Stimulated activated CD8-positive, alpha-beta memory T cell treated with anti-CD3 and anti-CD28 coated beads, Interleukin-2, amount 100 ng/mL, for 1 hour (primary cell): ENCODE results near the gene CASR.

Experiments used
- DNase-seq, 2 donors: peaks; one replicate each; pipeline ENCODE4 v3.0.0-alpha.2; 2020; ENCODE audit warnings: low read depth in 2 of 2

CASR gene

GRCh38 chr3:122258757-122259371 lies 75.4 kb downstream of the CASR start:
- peak in 1 of 2 donors; percentile 14 for DNase-seq

- no peak for DNase-seq
Observed at GRCh38 chr3:122260206-122260605, 76.7 kb downstream of the CASR start.

- no peak for DNase-seq
Observed at GRCh38 chr3:122263058-122263457, 79.6 kb downstream of the CASR start.

- DNase-seq: no peak
Observed at GRCh38 chr3:122263974-122264588, 80.6 kb downstream of the CASR start.

- DNase-seq: no peak
Observed at GRCh38 chr3:122265957-122266356, 82.5 kb downstream of the CASR start.

GRCh38 chr3:122268257-122269024 lies 85.0 kb downstream of the CASR start:
- DNase-seq: no peak

GRCh38 chr3:122269045-122269444 lies 85.6 kb downstream of the CASR start:
- no peak for DNase-seq

GRCh38 chr3:122271246-122271898 lies 87.9 kb downstream of the CASR start:
- DNase-seq: no peak

- no peak for DNase-seq
Observed at GRCh38 chr3:122272879-122273278, 89.4 kb downstream of the CASR start.

GRCh38 chr3:122273498-122273897 lies 90.0 kb downstream of the CASR start:
- no peak for DNase-seq

- DNase-seq: no peak
Observed at GRCh38 chr3:122281891-122282290, 98.4 kb downstream of the CASR start.

GRCh38 chr3:122283796-122284445 lies 100.5 kb downstream of the CASR start:
- DNase-seq: no peak

GRCh38 chr3:122284486-122284885 lies 101.0 kb downstream of the CASR start:
- DNase-seq: no peak

GRCh38 chr3:122294359-122294758 lies 110.9 kb downstream of the CASR start:
- no peak for DNase-seq

- DNase-seq: no peak
Observed at GRCh38 chr3:122295266-122296062, 112.0 kb downstream of the CASR start.

GRCh38 chr3:122298239-122298638 lies 114.8 kb downstream of the CASR start:
- no peak for DNase-seq

- DNase-seq: no peak
Observed at GRCh38 chr3:122299215-122299614, 115.7 kb downstream of the CASR start.

- DNase-seq: no peak
Observed at GRCh38 chr3:122299872-122300460, 116.5 kb downstream of the CASR start.

- no peak for DNase-seq
Observed at GRCh38 chr3:122301063-122301462, 117.6 kb downstream of the CASR start.

- no peak for DNase-seq
Observed at GRCh38 chr3:122305818-122306621, 122.6 kb downstream of the CASR start.
